ENCODE results near the gene GABRR1. TPM values are rescaled to one million over a fixed set of nuclear protein-coding genes. Genes with fewer than 3 reads are reported as not detected.

GABRR1 gene
- total RNA-seq, 1 donor from 2014 or later = not detected

GRCh38 chr6:89221129-89221528 is 4.0 kb upstream of the GABRR1 start:
- DNase-seq (ENCODE audit: low read depth) = no peak
- TF ChIP-seq CTCF (conservative IDR thresholded peaks at IDR 0.05; ENCODE audit: low read depth, low read length) = no peak
- H3K4me3 ChIP-seq (ENCODE audit: low read depth, low read length) = no peak overlapping the region

GRCh38 chr6:89216411-89216810 is 747 bp downstream of the GABRR1 start:
- H3K4me3 ChIP-seq (ENCODE audit: low read depth, low read length) = no peak overlapping the region
- no peak for DNase-seq (ENCODE audit: low read depth)
- TF ChIP-seq CTCF (conservative IDR thresholded peaks at IDR 0.05; ENCODE audit: low read depth, low read length) = no peak

GRCh38 chr6:89215391-89215790 is 1.8 kb downstream of the GABRR1 start:
- no peak for TF ChIP-seq CTCF (conservative IDR thresholded peaks at IDR 0.05; ENCODE audit: low read depth, low read length)
- H3K4me3 ChIP-seq (ENCODE audit: low read depth, low read length) = no peak overlapping the region
- no peak for DNase-seq (ENCODE audit: low read depth)

GRCh38 chr6:89214197-89214596 is 3.0 kb downstream of the GABRR1 start:
- no peak for DNase-seq (ENCODE audit: low read depth)
- TF ChIP-seq CTCF (conservative IDR thresholded peaks at IDR 0.05; ENCODE audit: low read depth, low read length) = no peak
- H3K4me3 ChIP-seq (ENCODE audit: low read depth, low read length) = no peak overlapping the region

- no peak for DNase-seq (ENCODE audit: low read depth)
- no peak overlapping the region for H3K4me3 ChIP-seq (ENCODE audit: low read depth, low read length)
- TF ChIP-seq CTCF (conservative IDR thresholded peaks at IDR 0.05; ENCODE audit: low read depth, low read length) = no peak
These were observed 4.7 kb downstream of the GABRR1 start for GRCh38 chr6:89212472-89212871.

GRCh38 chr6:89209457-89209856 is 7.7 kb downstream of the GABRR1 start:
- no peak for DNase-seq (ENCODE audit: low read depth)
- TF ChIP-seq CTCF (conservative IDR thresholded peaks at IDR 0.05; ENCODE audit: low read depth, low read length) = no peak

GRCh38 chr6:89208551-89208950 is 8.6 kb downstream of the GABRR1 start:
- TF ChIP-seq CTCF (conservative IDR thresholded peaks at IDR 0.05; ENCODE audit: low read depth, low read length) = no peak
- H3K4me3 ChIP-seq (ENCODE audit: low read depth, low read length) = no peak overlapping the region
- no peak for DNase-seq (ENCODE audit: low read depth)

More at GRCh38 chr6:89209457-89209856, 7.7 kb downstream of the GABRR1 start:
- no peak overlapping the region for H3K4me3 ChIP-seq (ENCODE audit: low read depth, low read length)
